GM21515 (cell line): ENCODE results near the gene RPL36.
"Not testable (repeated sequence)": the region's sequence is repeated elsewhere in the genome, so short reads cannot be mapped to it uniquely, and the experiment has no call there.

Source experiments
- ATAC-seq: cut with Tn5 transposase; IDR thresholded peaks from one replicate; pipeline ENCODE4 v1.9.1; 2021; ENCODE audit not compliant: unreplicated experiment

The RPL36 gene

GRCh38 chr19:5688262-5688881 lies 1.7 kb upstream of the RPL36 start:
- ATAC-seq, result not testable (repeated sequence)

- ATAC-seq, result no peak
Measured at GRCh38 chr19:5690955-5691821, 1.1 kb downstream of the RPL36 start.

- ATAC-seq, result no peak
Measured at GRCh38 chr19:5691822-5692722, 2.0 kb downstream of the RPL36 start.

- ATAC-seq, result no peak
Measured at GRCh38 chr19:5692723-5693194, 2.7 kb downstream of the RPL36 start.

- ATAC-seq, result no peak
Measured at GRCh38 chr19:5693195-5694166, 3.4 kb downstream of the RPL36 start.

GRCh38 chr19:5694167-5694955 lies 4.3 kb downstream of the RPL36 start:
- ATAC-seq, result no peak

- ATAC-seq, result no peak
Measured at GRCh38 chr19:5694956-5695648, 5.0 kb downstream of the RPL36 start.

- no peak for ATAC-seq
Measured at GRCh38 chr19:5695649-5696195, 5.6 kb downstream of the RPL36 start.

- no peak for ATAC-seq
Measured at GRCh38 chr19:5696196-5697021, 6.3 kb downstream of the RPL36 start.

GRCh38 chr19:5697022-5697889 lies 7.2 kb downstream of the RPL36 start:
- no peak for ATAC-seq

GRCh38 chr19:5697890-5698634 lies 8.0 kb downstream of the RPL36 start:
- no peak for ATAC-seq

- ATAC-seq, result no peak
Measured at GRCh38 chr19:5698635-5699422, 8.7 kb downstream of the RPL36 start.

GRCh38 chr19:5700455-5701092 lies 10.5 kb downstream of the RPL36 start:
- no peak for ATAC-seq

GRCh38 chr19:5702053-5702410 lies 11.9 kb downstream of the RPL36 start:
- ATAC-seq, result not testable (repeated sequence)
